GM12864 (cell line): ENCODE measurements around the gene GPA33.

Experiments
- DNase-seq: peaks from one replicate; pipeline ENCODE4 v3.0.0-alpha.2; 2011; ENCODE audit warnings: low read depth
- H3K4me3 ChIP-seq: 2 replicates; pipeline ENCODE4 v1.5.1; 2011; ENCODE audit warnings: mild to moderate bottlenecking, low read depth, low read length, control low read depth
- CTCF ChIP-seq: IDR thresholded peaks from 2 replicates; pipeline ENCODE4 v1.5.1; 2011; ENCODE audit warnings: low read depth, mild to moderate bottlenecking, moderate library complexity, low read length, control low read depth, inconsistent platforms; ENCODE audit errors: missing control alignments

The GPA33 gene

DNA sequence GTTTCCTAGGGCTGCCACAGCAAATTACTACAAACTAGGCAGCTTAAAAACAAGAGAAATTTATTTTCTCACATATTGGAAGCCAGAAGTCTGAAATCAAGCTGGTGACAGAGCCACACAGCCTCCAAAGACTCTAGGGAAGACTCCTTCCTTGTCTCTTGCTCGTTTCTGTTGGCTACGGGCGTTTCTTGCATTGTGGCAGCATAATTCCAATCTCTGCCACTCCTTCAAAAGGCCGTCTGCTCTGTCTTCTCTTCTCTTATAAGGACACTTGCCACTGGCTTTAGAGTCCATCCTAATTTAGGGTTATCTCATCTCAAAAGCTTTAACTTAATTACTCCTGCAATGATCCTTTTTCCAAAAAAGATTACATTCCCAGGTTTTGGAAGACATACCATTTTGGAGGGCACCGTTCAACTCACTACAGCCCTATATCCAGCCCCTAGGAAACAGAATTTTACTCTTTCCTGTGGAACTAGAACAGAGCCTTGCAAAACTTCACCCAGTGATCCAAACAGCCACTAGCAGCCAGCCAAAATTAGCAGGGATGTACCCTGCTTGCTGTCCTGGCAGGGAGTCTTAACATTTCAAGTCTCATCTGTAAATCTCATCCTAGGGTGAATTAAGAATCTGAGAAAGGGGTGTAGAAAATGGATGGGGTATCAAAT, 12.9 kb upstream of the GPA33 start:
- no peak for TF ChIP-seq CTCF
- DNase-seq = no peak
- H3K4me3 ChIP-seq = no peak overlapping the region

- no peak overlapping the region for H3K4me3 ChIP-seq
- DNase-seq = no peak
- TF ChIP-seq CTCF = no peak
Observed at GRCh38 chr1:167101754-167102153, 11.6 kb upstream of the GPA33 start.

DNA sequence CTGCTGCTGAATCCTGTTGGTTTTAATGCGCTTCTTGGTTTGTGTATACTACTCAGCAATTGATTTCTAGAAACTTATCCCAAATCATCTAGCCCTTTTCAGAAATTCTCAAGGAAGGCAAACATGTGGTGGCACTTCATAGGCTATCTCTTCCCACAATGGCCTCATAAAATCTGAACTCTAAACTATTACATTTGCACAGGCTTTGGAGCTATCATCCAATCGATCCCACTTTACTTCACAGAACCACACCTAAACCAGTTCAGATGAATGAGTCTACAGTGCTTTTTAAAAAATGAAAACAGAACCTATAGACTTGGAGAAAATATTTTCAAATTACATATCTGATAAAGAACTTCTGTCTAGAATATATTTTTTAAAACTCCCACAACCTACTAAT, 10.6 kb upstream of the GPA33 start:
- H3K4me3 ChIP-seq = no peak overlapping the region
- no peak for TF ChIP-seq CTCF
- DNase-seq = no peak

- no peak for DNase-seq
- no peak overlapping the region for H3K4me3 ChIP-seq
- TF ChIP-seq CTCF = no peak
Observed at GRCh38 chr1:167099851-167100250, 9.7 kb upstream of the GPA33 start.

DNA sequence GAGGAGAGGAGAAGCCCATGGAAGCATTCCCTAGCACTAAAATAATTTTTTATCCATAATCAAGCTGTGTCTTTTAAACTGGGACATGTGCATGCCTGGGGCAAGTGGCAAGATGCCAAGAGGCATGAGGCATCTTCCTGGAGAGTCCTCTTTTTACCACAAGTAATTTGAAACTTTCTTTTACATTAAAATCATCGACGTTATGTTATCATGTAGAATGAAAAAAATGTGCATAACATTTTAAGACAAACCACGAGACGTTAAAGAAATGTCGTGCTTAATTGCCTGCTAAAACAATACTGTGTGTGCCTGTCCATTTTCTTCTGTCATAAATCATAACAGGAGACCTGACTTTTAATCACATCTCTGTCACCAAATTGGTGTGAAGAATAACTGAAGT, 5.2 kb upstream of the GPA33 start:
- TF ChIP-seq CTCF = no peak
- no peak overlapping the region for H3K4me3 ChIP-seq
- DNase-seq = no peak

- H3K4me3 ChIP-seq = no peak overlapping the region
- DNase-seq = no peak
- TF ChIP-seq CTCF = no peak
Observed at GRCh38 chr1:167094690-167095089, 4.5 kb upstream of the GPA33 start.

DNA sequence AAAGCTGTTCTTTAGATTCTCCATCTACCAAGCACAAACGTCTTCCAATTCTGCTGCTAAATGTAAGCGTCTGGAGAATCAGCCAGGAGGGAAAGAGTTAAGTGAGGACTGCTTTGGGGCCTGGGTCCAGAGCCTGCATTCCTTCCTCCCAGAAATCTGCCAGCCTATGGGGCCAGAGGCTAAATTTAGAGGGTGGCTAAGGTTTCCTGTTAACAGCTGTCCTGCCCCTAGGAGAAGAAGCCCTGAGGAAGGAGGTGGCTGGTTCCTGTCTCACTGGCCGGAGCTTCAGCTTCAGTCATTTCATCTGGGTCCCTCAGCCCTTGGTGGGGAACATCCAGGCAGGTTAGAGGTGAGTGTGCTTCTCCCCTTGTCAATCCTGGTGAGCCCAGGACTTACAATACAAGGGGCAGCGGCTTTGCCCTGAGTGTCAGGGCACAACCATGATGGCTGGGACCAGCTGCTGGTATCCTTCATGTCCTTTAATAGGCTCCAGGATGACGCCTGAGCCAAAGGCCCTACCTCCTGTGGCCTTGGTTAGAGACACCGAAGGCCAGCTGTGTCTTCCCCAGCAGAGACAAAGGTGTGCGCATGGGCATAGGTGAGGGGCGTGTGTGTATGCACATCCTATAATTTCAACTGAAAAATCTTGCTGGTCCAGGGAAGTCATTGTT, 3.8 kb upstream of the GPA33 start, which contains the start of gene STYXL2:
TSS of gene STYXL2 (plus strand) at position 230 of the 671 bp plus-strand sequence. CDS start 775 bp downstream, outside the sequence.
- no peak within 1 kb of the TSS for H3K4me3 ChIP-seq
- no peak for TF ChIP-seq CTCF
- no peak for DNase-seq
